Stimulated activated CD4-positive, alpha-beta T cell treated with anti-CD3 and anti-CD28 coated beads, Interleukin-15, amount 100 ng/mL, for 1 hour (primary cell): Measurements from ENCODE around the gene LORICRIN.

Experiments used
- DNase-seq, 2 donors: peaks; one replicate each; pipeline ENCODE4 v3.0.0-alpha.2; 2020; ENCODE audit warnings: low read depth in 1 of 2, low spot score in 1 of 2

The LORICRIN gene

GRCh38 chr1:153248176-153248879, 11.2 kb upstream of the LORICRIN start:
- no peak for DNase-seq

GRCh38 chr1:153250166-153250565, 9.3 kb upstream of the LORICRIN start:
- DNase-seq: no peak

DNA sequence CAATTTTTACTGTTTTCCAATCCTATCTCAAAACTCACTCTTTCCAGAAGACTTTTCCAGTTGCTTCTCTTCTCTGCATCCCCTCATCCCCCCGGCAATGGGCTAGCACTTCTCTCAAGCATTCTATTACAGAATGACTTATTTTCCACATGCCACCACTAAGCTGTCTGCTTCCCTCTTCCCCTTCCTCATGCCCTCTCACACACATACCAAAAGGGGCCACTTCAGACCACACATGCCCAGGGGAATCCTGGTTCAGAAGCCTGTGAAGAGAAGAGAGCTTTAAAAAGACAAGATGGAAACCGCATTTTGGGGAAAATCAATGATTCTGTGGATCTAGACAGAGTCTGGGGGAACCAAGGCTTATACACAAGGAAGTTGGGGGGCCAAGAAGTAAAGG, 8.4 kb upstream of the LORICRIN start:
- no peak for DNase-seq

DNA sequence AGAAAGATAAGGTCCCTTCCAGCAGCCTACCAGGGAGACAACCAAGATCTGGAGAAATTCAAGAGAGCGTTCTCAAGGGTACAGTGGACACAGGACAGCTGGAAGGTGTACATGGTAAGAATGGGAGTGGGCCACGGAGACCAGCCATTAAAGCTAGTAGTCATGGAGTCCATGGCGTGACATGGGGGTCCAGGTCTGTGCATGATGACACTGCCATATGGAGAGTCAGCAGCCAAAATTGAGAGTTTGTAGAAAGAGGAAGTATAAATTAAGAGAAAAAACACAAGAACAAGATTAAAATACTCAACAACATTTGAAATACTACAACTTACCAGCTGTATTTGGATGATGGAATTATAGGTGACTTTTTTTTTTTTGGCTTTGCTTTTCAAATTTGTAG, 7.9 kb upstream of the LORICRIN start:
- DNase-seq: no peak

DNA sequence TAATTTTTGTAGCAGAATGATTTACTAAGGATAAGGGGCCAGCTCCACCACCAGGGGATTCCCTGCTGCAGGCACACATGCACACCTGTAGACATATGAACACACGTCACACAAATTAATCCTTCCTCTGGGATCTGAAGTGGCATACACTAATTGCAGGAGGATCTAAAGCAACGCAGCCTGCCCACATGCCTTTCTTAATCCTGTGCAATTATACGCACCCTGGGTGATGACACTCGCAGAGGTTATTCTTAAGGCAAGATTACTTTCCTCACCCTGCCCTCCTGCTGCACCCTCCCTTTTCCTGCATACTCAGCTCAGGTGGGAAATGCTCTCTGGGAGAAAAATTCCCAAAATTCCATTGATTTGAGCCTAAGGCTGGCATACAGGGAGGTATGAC, 7.5 kb upstream of the LORICRIN start:
- no peak for DNase-seq

DNA sequence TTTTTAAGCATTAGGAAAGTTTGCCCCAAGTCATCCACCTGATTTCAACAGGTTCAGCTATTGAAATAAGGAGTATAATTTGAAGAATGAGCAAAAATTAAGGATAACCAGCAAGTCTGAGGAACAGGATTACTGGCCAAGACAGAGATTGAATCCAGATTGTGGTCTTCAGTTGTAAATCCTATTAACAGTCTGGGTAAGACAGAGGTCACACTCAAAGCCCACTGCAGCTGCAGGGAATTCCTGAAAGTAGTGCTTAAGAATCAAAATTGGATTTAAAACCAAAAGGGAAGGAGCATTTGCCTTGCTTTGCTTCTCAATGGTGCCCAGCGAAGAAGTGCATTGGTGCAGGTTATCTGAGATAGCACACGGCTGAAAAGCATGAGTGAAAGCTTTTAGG, 6.4 kb upstream of the LORICRIN start:
- no peak for DNase-seq

DNA sequence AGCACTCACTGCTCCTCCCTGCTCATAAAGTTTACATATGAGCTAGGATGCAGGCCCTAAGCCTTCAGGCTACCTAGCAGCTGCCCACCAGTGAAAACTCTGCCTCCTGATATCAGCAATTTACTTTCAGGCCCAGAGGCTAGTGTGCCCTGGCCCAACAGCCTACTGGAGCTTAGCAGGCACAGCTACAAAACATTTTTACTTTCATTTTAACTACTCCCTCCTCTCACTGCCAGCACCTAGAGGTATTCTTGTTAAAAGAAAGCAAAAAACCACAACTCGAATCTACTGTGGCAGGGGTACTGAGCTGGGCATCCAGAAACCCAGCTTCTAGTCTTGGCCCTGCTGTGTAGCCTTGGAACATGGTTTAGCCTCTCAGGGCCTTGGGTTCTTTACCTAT, 5.8 kb upstream of the LORICRIN start:
- no peak for DNase-seq

DNA sequence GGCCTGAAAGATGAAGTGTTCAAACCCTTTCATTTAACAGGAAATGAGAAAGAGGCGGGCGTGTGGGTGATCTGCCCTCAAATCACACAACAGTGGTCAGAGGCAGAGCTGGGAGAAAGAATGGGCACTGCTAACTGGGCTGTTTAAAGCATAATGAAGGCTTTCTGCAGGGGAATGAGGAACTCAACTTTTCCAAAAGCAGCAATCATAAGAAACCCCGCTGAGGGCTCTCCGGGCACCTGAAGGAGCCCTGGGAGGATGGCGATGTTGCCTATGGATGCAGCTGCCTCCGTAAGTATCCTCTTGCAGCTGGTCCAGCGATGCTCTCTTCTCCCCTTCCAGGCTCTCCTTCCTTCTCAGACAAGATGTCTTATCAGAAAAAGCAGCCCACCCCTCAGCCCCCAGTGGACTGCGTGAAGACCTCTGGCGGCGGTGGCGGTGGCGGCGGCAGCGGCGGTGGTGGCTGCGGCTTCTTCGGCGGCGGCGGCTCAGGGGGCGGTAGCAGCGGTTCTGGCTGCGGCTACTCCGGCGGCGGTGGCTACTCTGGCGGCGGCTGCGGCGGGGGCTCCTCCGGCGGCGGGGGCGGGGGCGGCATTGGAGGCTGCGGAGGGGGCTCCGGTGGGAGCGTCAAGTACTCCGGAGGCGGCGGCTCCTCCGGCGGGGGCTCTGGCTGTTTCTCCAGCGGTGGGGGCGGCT, 1.2 kb downstream of the LORICRIN start:
- DNase-seq: no peak

DNA sequence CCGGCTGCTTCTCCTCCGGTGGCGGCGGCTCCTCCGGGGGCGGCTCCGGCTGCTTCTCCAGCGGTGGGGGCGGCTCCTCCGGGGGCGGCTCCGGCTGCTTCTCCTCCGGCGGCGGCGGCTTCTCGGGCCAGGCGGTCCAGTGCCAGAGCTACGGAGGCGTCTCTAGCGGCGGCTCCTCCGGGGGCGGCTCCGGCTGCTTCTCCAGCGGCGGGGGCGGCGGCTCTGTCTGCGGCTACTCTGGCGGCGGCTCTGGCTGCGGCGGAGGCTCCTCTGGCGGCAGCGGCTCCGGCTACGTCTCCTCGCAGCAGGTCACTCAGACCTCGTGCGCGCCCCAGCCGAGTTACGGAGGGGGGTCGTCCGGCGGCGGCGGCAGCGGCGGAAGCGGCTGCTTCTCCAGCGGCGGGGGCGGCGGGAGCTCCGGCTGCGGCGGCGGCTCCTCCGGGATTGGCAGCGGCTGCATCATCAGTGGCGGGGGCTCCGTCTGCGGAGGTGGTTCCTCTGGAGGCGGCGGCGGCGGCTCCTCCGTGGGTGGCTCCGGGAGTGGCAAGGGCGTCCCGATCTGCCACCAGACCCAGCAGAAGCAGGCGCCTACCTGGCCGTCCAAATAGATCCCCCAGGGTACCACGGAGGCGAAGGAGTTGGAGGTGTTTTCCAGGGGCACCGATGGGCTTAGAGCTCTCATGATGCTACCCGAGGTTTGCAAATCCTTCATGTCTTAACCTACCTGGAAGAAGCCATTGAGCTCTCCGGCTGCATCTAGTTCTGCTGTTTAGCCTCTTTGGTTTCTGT, 2.0 kb downstream of the LORICRIN start:
- peak in 1 of 2 donors; percentile 4 for DNase-seq

DNA sequence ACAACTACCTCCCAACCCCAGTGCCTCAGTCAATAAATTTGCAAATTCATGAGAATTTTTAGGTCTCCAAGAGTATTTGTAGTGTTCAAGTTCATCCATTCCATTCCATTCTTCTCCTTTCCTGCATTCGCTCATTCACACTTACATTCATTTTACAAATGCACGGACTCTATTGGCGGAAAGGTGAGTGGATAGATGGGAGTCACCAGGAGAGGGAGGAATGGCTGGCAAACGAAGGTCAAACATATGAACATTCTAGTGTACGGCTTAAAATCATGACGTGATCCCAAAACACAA, 2.5 kb downstream of the LORICRIN start:
- DNase-seq: no peak

DNA sequence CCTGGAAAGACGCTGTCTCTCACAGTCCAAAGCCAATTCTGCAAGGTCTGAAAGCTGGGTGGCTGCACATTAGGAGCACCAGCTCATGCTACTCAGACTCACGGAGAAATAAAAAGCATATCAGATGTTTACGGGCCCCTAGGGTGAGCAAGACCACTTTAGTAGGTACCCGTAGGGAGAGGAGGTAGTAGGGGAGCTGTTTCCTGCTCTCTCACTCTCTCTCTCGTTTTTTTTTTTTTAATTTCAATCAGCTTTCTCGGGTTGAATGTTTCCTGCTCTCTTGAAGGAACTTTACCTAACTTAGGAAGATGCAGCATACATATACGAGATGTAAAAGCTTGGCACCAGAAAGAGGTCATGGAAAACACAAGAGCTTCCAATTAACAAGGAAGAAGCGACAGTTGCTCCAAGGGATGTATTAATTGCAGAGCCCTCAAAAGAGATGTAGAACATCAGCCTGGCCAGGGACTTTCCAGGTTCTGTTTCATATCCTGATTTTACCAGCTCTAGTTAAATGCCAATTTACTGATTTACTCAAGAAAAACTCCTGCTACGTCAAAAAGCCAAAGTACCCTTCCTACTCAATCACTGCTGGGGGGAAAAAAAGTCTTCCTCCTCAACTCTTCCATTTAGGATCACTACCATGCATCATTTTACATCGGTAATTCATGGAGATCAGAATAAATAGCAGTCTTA, 3.1 kb downstream of the LORICRIN start:
- DNase-seq: no peak

- no peak for DNase-seq
Observed at GRCh38 chr1:153265457-153265856, 6.0 kb downstream of the LORICRIN start.

DNA sequence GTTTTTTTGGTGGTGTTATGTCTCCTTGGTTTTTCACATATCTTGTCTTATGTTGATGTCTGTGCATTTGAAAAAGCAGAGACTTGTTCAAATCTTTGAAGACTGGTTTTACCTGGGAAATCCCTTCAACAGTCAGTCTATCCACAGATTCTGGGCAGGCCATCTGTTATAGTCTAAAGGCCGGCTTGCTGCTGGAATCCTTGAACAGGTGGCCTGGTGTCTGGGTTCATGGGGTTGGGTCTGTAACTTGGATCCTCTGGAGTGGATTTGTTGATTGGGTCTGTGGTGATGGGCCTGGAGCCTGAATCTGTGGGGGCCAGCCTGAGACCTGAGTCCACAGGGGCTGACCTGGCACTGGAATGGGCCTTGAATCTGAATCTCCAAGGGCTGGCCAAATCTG, 12.2 kb downstream of the LORICRIN start:
- DNase-seq: no peak

GRCh38 chr1:153272186-153272585, 12.7 kb downstream of the LORICRIN start:
- DNase-seq: no peak

DNA sequence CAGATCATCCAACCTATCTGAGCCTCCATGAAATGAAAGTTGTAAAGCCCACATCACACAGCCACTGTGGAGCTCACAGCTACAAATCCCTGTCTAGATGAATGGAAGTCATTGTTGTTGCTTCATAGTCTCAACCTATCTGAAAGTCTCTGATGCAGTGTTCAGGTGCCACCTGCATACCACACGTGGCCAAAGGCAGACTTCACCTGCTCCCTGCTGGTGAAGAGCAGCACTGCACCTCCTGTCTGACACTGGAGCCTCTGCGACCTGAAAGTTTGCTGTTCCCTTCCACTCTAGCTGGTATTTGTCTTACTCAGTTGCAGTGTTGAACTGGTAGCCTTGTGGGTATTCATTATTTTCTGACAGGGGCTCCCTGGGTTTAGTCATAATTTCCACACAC, 18.4 kb downstream of the LORICRIN start:
- DNase-seq: peak in 1 of 2 donors; percentile 22

GRCh38 chr1:153288634-153289275, 29.3 kb downstream of the LORICRIN start:
- DNase-seq: no peak

DNA sequence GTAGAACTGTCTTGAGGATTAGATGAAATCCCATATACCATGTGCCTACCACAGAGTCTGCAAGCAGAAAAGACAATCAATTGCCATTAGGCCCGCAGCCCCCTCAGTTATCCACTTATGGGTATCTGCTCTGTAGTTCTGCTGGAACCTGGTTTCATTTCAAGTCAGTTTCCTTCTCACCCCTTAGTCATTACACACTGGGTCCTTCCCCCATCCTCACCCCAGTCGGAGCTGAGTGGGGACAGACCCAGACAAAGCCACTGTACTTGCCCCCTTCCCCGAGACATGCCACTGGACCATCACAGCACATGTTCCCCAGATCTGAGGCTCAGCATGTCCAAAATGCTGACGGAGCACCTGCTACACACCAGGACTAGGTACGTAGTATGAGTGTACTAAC, 32.0 kb downstream of the LORICRIN start:
- DNase-seq: no peak

GRCh38 chr1:153292185-153292584, 32.7 kb downstream of the LORICRIN start:
- no peak for DNase-seq

GRCh38 chr1:153292740-153293479, 33.4 kb downstream of the LORICRIN start:
- no peak for DNase-seq

GRCh38 chr1:153293480-153293775, 33.9 kb downstream of the LORICRIN start:
- no peak for DNase-seq

- no peak for DNase-seq
Observed at GRCh38 chr1:153293851-153294250, 34.4 kb downstream of the LORICRIN start.
